Liver (tissue), 9 donors: ENCODE results near the gene LZTS3. TPM values are rescaled to one million over a fixed set of nuclear protein-coding genes. Genes with fewer than 3 reads are reported as not detected.

Source experiments
- DNase-seq: peaks from one replicate; pipeline ENCODE4 v3.0.0-alpha.2; 2017; ENCODE audit warnings: low spot score
- H3K27ac ChIP-seq, 2 donors: one replicate each; pipeline ENCODE4 v1.7.0; 2013; ENCODE audit warnings: inconsistent platforms in 2 of 2, low read length in 2 of 2, control low read depth in 1 of 2, low read depth in 1 of 2, mild to moderate bottlenecking in 1 of 2
- H3K27me3 ChIP-seq, 4 donors: one replicate each; pipeline versions ENCODE4 v1.6.1 to v1.7.0; 2013; ENCODE audit warnings: low read length in 3 of 4, inconsistent platforms in 1 of 4, mild to moderate bottlenecking in 1 of 4, moderate library complexity in 1 of 4; ENCODE audit not compliant: control insufficient read depth in 4 of 4, insufficient read depth in 4 of 4
- H3K36me3 ChIP-seq, 4 donors: one replicate each; pipeline versions ENCODE4 v1.6.1 to v1.7.0; 2013; ENCODE audit warnings: low read length in 3 of 4, mild to moderate bottlenecking in 3 of 4, low read depth in 1 of 4, moderate library complexity in 1 of 4; ENCODE audit not compliant: control insufficient read depth in 4 of 4, insufficient read depth in 3 of 4
- H3K4me1 ChIP-seq, 4 donors: one replicate each; pipeline versions ENCODE4 v1.6.1 to v1.7.0; 2013; ENCODE audit warnings: low read length in 3 of 4, mild to moderate bottlenecking in 3 of 4, moderate library complexity in 1 of 4; ENCODE audit not compliant: control insufficient read depth in 4 of 4, insufficient read depth in 4 of 4
- H3K4me3 ChIP-seq, 3 donors: one replicate each; pipeline versions ENCODE4 v1.6.1 to v1.7.0; 2013; ENCODE audit warnings: low read length in 3 of 3, control low read depth in 1 of 3, low read depth in 1 of 3, mild to moderate bottlenecking in 1 of 3
- H3K9ac ChIP-seq, 2 donors: one replicate each; pipeline ENCODE4 v1.7.0; 2013; ENCODE audit warnings: low read length in 2 of 2, mild to moderate bottlenecking in 2 of 2, moderate library complexity in 2 of 2, control low read depth in 1 of 2, low read depth in 1 of 2
- H3K9me3 ChIP-seq, 4 donors: one replicate each; pipeline versions ENCODE4 v1.6.1 to v1.7.0; 2013; ENCODE audit warnings: low read length in 3 of 4; ENCODE audit not compliant: control insufficient read depth in 4 of 4
- CTCF ChIP-seq: fragments of 150-350 bp; IDR thresholded peaks from 2 replicates; pipeline ENCODE4 v1.5.1; 2017; ENCODE audit warnings: improper control_type of control experiment, low read depth, low read length; ENCODE audit not compliant: missing input control
- EGR1 ChIP-seq, 2 donors: IDR thresholded peaks; 2 replicates each; pipeline ENCODE4 v1.6.1; 2016 to 2018; ENCODE audit warnings: antibody characterized with exemption in 2 of 2, low read depth in 2 of 2
- FOXA1 ChIP-seq: IDR thresholded peaks from 2 replicates; pipeline ENCODE4 v1.6.1; 2016; ENCODE audit warnings: antibody characterized with exemption
- FOXA2 ChIP-seq: IDR thresholded peaks from 2 replicates; pipeline ENCODE4 v1.6.1; 2016; ENCODE audit warnings: antibody characterized with exemption
- HNF4G ChIP-seq: IDR thresholded peaks from 2 replicates; pipeline ENCODE4 v1.6.1; 2016; ENCODE audit warnings: antibody characterized with exemption
- JUND ChIP-seq, 2 donors: IDR thresholded peaks; 2 replicates each; pipeline ENCODE4 v1.6.1; 2016; ENCODE audit warnings: antibody characterized with exemption in 2 of 2
- MAX ChIP-seq: IDR thresholded peaks from 2 replicates; pipeline ENCODE4 v1.6.1; 2016; ENCODE audit warnings: antibody characterized with exemption
- RAD21 ChIP-seq, 2 donors: IDR thresholded peaks; 2 replicates each; pipeline ENCODE4 v1.6.1; 2016; ENCODE audit warnings: antibody characterized with exemption in 2 of 2, mild to moderate bottlenecking in 2 of 2
- REST ChIP-seq: IDR thresholded peaks from 2 replicates; pipeline ENCODE4 v1.6.1; 2016; ENCODE audit warnings: antibody characterized with exemption, mild to moderate bottlenecking
- RXRA ChIP-seq, 2 donors: IDR thresholded peaks; 2 replicates each; pipeline ENCODE4 v1.6.1; 2017 to 2018; ENCODE audit warnings: antibody characterized with exemption in 2 of 2, mild to moderate bottlenecking in 1 of 2
- SP1 ChIP-seq: IDR thresholded peaks from 2 replicates; pipeline ENCODE4 v1.6.1; 2018; ENCODE audit warnings: antibody characterized with exemption, mild to moderate bottlenecking
- TAF1 ChIP-seq: conservative IDR thresholded peaks from 2 replicates; pipeline ENCODE4 v1.6.1; 2016; ENCODE audit warnings: antibody characterized with exemption, mild to moderate bottlenecking
- YY1 ChIP-seq: IDR thresholded peaks from 2 replicates; pipeline ENCODE4 v1.6.1; 2016; ENCODE audit warnings: antibody characterized with exemption, mild to moderate bottlenecking
- ZBTB33 ChIP-seq: IDR thresholded peaks from 2 replicates; pipeline ENCODE4 v1.6.1; 2016; ENCODE audit warnings: antibody characterized with exemption
- WGBS: extraction: QIAGEN DNeasy Blood & Tissue Kit; methylation state at CpG from one replicate; pipeline ENCODE4 v1.1.7; 2013; 5-methylcytosine and 5-hydroxymethylcytosine counted together
- polyA plus RNA-seq, 2 donors: library from polyadenylated mRNA; stranded (reverse) in 1 of 2; unstranded in 1 of 2; fragments of 200-250 nt in 1 of 2; fragments of >200 nt in 1 of 2; fragmentation: Nextera tagmentation in 1 of 2; extraction: Ambion mirVana in 1 of 2; gene quantifications; one replicate each; pipeline versions ENCODE4 v1.2.1 to v1.2.3, GENCODE V29; 2013 to 2015
- total RNA-seq, 2 donors: library from RNA; depleted of rRNA; stranded (reverse); fragments of >200 nt; gene quantifications; one replicate each; pipeline ENCODE4 v1.2.3, GENCODE V29; 2014
- donor health status: healthy.
- donor health status: healthy.
- donor health status: healthy.
- donor health status: healthy.
- donor health status: healthy.

The LZTS3 gene
- total and polyA plus RNA-seq, 4 donors: 1.9 to 3.7 (median 3.5) TPM

- H3K36me3 ChIP-seq: peaks cover 4 to 30% (median 16%) of the 10 kb centered on the region in 4 donors
- peaks cover 6 to 18% (median 13%) of the 10 kb centered on the region in 4 donors for H3K4me1 ChIP-seq
- H3K9me3 ChIP-seq: no peaks in the 10 kb centered on the region
- H3K27me3 ChIP-seq: no peaks in the 10 kb centered on the region
- no peak overlapping the region for H3K9ac ChIP-seq
- no peak overlapping the region for H3K27ac ChIP-seq
- no peak for DNase-seq
- no peak overlapping the region for H3K4me3 ChIP-seq
- no peak for TF ChIP-seq YY1
- TF ChIP-seq SP1: no peak
- TF ChIP-seq FOXA2: no peak
- TF ChIP-seq TAF1: no peak
- no peak for TF ChIP-seq REST
- TF ChIP-seq ZBTB33: no peak
- no peak for TF ChIP-seq MAX
- no peak for TF ChIP-seq EGR1 (IDR thresholded peaks at IDR 0.05; ENCODE audit: low read depth in 2 of 2)
- TF ChIP-seq JUND (IDR thresholded peaks at IDR 0.05): no peak
- TF ChIP-seq RXRA (IDR thresholded peaks at IDR 0.05): no peak
- no peak for TF ChIP-seq CTCF
- no peak for TF ChIP-seq RAD21 (IDR thresholded peaks at IDR 0.05)
- WGBS: 94% methylated on average over 27 of the region's 27 CpGs
Observed at GRCh38 chr20:3199976-3200755, 26.8 kb upstream of the LZTS3 start.

GRCh38 chr20:3199206-3199605 lies 25.9 kb upstream of the LZTS3 start:
- 50% methylated on average over 2 of the region's 2 CpGs for WGBS
- TF ChIP-seq FOXA2: no peak
- no peak for TF ChIP-seq FOXA1
- no peak for TF ChIP-seq REST
- TF ChIP-seq HNF4G: no peak
- no peak for TF ChIP-seq MAX
- no peak for TF ChIP-seq SP1
- TF ChIP-seq RXRA (IDR thresholded peaks at IDR 0.05): peak in 1 of 2 donors; percentile 62
- H3K27ac ChIP-seq: no peak overlapping the region
- no peaks in the 10 kb centered on the region for H3K9me3 ChIP-seq
- H3K27me3 ChIP-seq: no peaks in the 10 kb centered on the region
- H3K36me3 ChIP-seq: peaks cover 4 to 40% (median 25%) of the 10 kb centered on the region in 4 donors
- no peak overlapping the region for H3K4me3 ChIP-seq
- H3K9ac ChIP-seq: no peak overlapping the region
- no peak for DNase-seq
- H3K4me1 ChIP-seq: peaks cover 6 to 16% (median 11%) of the 10 kb centered on the region in 4 donors
